Measurements from ENCODE around the gene GPN2. TPM values are rescaled to one million over a fixed set of nuclear protein-coding genes. Genes with fewer than 3 reads are reported as not detected.
"Not testable (repeated sequence)": the region's sequence is repeated elsewhere in the genome, so short reads cannot be mapped to it uniquely, and the experiment has no call there.

Gene GPN2
- total RNA-seq, 2 donors from 2014 or later = 4.7 to 7.2 TPM

- H3K27me3 ChIP-seq = no peaks in the 10 kb centered on the region
- DNase-seq (ENCODE audit: low spot score) = no peak
- H3K27ac ChIP-seq = no peak overlapping the region
- peaks cover 60% of the 10 kb centered on the region for H3K36me3 ChIP-seq
- no peaks in the 10 kb centered on the region for H3K4me1 ChIP-seq
- H3K9me3 ChIP-seq = no peaks in the 10 kb centered on the region
- TF ChIP-seq CTCF (IDR thresholded peaks at IDR 0.05) = no peak
- H3K4me3 ChIP-seq = no peak overlapping the region
These were observed 41.6 kb downstream of the GPN2 start for GRCh38 chr1:26848499-26848898.

GRCh38 chr1:26847826-26848225 lies 42.3 kb downstream of the GPN2 start:
- not testable (repeated sequence) for H3K9me3 ChIP-seq; H3K4me1 ChIP-seq; H3K27me3 ChIP-seq; H3K4me3 ChIP-seq; DNase-seq (ENCODE audit: low spot score); H3K27ac ChIP-seq
- H3K36me3 ChIP-seq = peaks cover 61% of the 10 kb centered on the region

- Histone ChIP-seq H3K36me3 (peaks cover 56% of the 10 kb centered on the region), H3K9me3 (no peaks in the 10 kb centered on the region), H3K27ac (no peak overlapping the region), H3K4me1 (no peaks in the 10 kb centered on the region), H3K27me3 (no peaks in the 10 kb centered on the region), H3K4me3 (no peak overlapping the region)
- no peak for DNase-seq (ENCODE audit: low spot score)
- no peak for TF ChIP-seq CTCF (IDR thresholded peaks at IDR 0.05)
These were observed 45.5 kb downstream of the GPN2 start for GRCh38 chr1:26844424-26845196.

GRCh38 chr1:26839779-26840178 lies 50.3 kb downstream of the GPN2 start:
- no peaks in the 10 kb centered on the region for H3K27me3 ChIP-seq
- no peak overlapping the region for H3K4me3 ChIP-seq
- H3K9me3 ChIP-seq = no peaks in the 10 kb centered on the region
- no peaks in the 10 kb centered on the region for H3K4me1 ChIP-seq
- TF ChIP-seq CTCF (IDR thresholded peaks at IDR 0.05) = no peak
- H3K36me3 ChIP-seq = peaks cover 59% of the 10 kb centered on the region
- no peak overlapping the region for H3K27ac ChIP-seq
- DNase-seq (ENCODE audit: low spot score) = no peak

GRCh38 chr1:26839339-26839722 lies 50.8 kb downstream of the GPN2 start:
- H3K36me3 ChIP-seq = peaks cover 63% of the 10 kb centered on the region
- H3K27ac ChIP-seq = no peak overlapping the region
- H3K27me3 ChIP-seq = no peaks in the 10 kb centered on the region
- H3K4me1 ChIP-seq = no peaks in the 10 kb centered on the region
- H3K9me3 ChIP-seq = no peaks in the 10 kb centered on the region
- DNase-seq (ENCODE audit: low spot score) = no peak
- H3K4me3 ChIP-seq = no peak overlapping the region
- TF ChIP-seq CTCF (IDR thresholded peaks at IDR 0.05) = no peak

GRCh38 chr1:26838474-26839338 lies 51.4 kb downstream of the GPN2 start:
- peaks cover 66% of the 10 kb centered on the region for H3K36me3 ChIP-seq
- no peak for DNase-seq (ENCODE audit: low spot score)

GRCh38 chr1:26837665-26838064 lies 52.4 kb downstream of the GPN2 start:
- not testable (repeated sequence) for H3K27me3 ChIP-seq; H3K4me3 ChIP-seq; DNase-seq (ENCODE audit: low spot score); H3K4me1 ChIP-seq; H3K9me3 ChIP-seq; H3K27ac ChIP-seq
- peaks cover 69% of the 10 kb centered on the region for H3K36me3 ChIP-seq

More at GRCh38 chr1:26838474-26839338, 51.4 kb downstream of the GPN2 start:
- Histone ChIP-seq H3K27me3 (no peaks in the 10 kb centered on the region), H3K4me3 (no peak overlapping the region), H3K9me3 (no peaks in the 10 kb centered on the region), H3K27ac (no peak overlapping the region), H3K4me1 (no peaks in the 10 kb centered on the region)
- TF ChIP-seq CTCF (IDR thresholded peaks at IDR 0.05) = no peak

Measured in right atrium auricular region (tissue), 2 donors.